ENCODE results near the gene RPS6KA5.

DNA sequence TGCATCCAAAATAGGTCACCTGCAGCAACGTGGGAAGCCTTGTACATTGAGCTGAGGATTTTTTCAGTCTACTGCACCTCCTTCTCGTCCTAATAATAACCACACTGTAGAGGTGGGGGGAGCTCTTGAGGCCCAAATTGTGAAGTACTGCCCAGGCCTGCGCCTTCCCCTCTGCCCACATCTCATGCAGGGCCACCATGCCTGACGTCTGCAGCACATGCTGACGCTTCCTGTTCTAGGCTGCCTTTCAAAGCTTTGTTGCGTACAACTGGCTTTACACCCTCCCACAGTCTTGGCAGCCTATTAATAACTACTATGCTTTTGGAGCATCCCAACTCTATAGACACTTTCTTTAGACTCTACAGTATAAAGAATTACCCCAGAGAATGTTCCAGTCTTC is 217.7 kb downstream of the RPS6KA5 start:
- TF ChIP-seq, protein P1, sequence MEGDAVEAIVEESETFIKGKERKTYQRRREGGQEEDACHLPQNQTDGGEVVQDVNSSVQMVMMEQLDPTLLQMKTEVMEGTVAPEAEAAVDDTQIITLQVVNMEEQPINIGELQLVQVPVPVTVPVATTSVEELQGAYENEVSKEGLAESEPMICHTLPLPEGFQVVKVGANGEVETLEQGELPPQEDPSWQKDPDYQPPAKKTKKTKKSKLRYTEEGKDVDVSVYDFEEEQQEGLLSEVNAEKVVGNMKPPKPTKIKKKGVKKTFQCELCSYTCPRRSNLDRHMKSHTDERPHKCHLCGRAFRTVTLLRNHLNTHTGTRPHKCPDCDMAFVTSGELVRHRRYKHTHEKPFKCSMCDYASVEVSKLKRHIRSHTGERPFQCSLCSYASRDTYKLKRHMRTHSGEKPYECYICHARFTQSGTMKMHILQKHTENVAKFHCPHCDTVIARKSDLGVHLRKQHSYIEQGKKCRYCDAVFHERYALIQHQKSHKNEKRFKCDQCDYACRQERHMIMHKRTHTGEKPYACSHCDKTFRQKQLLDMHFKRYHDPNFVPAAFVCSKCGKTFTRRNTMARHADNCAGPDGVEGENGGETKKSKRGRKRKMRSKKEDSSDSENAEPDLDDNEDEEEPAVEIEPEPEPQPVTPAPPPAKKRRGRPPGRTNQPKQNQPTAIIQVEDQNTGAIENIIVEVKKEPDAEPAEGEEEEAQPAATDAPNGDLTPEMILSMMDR (IDR thresholded peaks at IDR 0.05 in 8 of 11, conservative IDR thresholded peaks at IDR 0.05 in 3 of 11): no peak
- TF ChIP-seq POLR2AphosphoS5 (IDR thresholded peaks at IDR 0.05): no peak
